Right lobe of liver (tissue), 4 donors: ENCODE measurements around the gene SH3GL2.

ENCODE experiments used
- CTCF ChIP-seq, 4 donors: fragments of 200-600 bp in 3 of 4; fragments of 450-650 bp in 1 of 4; IDR thresholded peaks; one replicate each; pipeline versions ENCODE4 v1.5.1 to v1.8.0; 2016 to 2022; ENCODE audit warnings: antibody characterized with exemption in 4 of 4, mild to moderate bottlenecking in 2 of 4
- POLR2A ChIP-seq: fragments of 450-650 bp; IDR thresholded peaks from one replicate; pipeline ENCODE4 v1.6.1; 2017; ENCODE audit warnings: antibody characterized with exemption, mild to moderate bottlenecking
- donor health status: DM: no; HTN: no; CAD: no.
- donor health status: DM: no; HTN: no; CAD: no.
- donor health status: DM: no; HTN: yes; CAD: no.

GRCh38 chr9:17587113-17587512 lies 8.2 kb downstream of the SH3GL2 start:
- no peak for TF ChIP-seq CTCF (IDR thresholded peaks at IDR 0.05)
- TF ChIP-seq POLR2A: no peak
